ENCODE results near the gene ASB1.

ASB1 gene

DNA sequence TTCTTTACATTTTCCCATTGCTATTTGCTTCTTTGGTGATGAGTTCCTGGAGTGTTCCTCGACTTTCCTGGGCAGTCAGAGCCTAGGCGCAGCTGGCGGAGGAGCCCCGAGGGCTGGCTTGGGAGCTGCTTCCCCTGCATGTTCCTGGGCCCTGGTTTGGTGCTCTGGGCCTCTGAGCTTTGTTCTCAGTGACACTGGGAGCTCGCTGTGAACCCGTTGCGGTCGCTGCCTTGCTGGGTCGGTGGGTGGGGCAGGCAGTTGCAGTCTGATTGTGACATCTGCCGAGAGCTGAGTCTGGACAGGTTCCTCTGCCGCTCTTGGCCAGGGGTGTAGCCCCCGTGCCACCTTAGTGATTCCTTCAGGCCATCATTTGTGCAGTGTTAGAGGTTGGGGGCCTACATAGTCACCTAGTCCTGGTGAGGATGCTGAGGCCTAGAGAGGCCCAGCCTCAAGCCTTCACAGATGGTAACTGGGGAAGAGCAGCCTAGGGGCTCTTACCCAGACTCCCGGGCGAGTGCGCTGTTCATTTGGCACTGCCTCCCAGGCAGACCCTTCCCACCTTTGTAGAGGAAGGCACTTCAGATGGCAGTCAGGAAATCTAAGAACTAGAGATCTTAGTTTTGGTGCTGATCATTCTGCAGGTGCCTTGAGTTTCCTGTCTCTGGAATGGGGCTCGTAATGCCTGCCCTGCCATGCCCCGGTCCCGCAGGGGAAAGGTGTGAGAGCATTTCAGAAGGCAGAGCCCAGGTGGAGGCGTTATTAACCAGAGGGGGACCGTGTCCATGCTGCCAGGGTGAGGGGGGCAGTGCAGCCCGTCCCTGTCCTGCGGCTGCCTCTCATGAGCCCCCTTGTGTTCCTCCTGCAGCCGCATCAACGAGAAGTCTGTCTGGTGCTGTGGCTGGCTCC is 8.4 kb downstream of the ASB1 start:
- Histone ChIP-seq H3K4me3 (replicated peaks; ENCODE audit: insufficient read depth, low read length) (no peak overlapping the region), H3K27ac (replicated peaks) (peak overlapping the region; percentile 18; the same call in 1 of the 2 replicates), H3K27me3 (ENCODE audit: insufficient read depth, poor library complexity, severe bottlenecking) (no peaks in the 10 kb centered on the region)
- TF ChIP-seq, protein P1, sequence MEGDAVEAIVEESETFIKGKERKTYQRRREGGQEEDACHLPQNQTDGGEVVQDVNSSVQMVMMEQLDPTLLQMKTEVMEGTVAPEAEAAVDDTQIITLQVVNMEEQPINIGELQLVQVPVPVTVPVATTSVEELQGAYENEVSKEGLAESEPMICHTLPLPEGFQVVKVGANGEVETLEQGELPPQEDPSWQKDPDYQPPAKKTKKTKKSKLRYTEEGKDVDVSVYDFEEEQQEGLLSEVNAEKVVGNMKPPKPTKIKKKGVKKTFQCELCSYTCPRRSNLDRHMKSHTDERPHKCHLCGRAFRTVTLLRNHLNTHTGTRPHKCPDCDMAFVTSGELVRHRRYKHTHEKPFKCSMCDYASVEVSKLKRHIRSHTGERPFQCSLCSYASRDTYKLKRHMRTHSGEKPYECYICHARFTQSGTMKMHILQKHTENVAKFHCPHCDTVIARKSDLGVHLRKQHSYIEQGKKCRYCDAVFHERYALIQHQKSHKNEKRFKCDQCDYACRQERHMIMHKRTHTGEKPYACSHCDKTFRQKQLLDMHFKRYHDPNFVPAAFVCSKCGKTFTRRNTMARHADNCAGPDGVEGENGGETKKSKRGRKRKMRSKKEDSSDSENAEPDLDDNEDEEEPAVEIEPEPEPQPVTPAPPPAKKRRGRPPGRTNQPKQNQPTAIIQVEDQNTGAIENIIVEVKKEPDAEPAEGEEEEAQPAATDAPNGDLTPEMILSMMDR (IDR thresholded peaks at IDR 0.05; ENCODE audit: insufficient read depth, low read length) = no peak
- no peak for TF ChIP-seq GABPA (IDR thresholded peaks at IDR 0.05; ENCODE audit: low read depth)
- DNase-seq (ENCODE audit: low read depth in 1 of 2, low spot score in 1 of 2) = peak in 1 of 2 experiments; percentile 80

GRCh38 chr2:238435752-238436096 is 9.0 kb downstream of the ASB1 start:
- no peak overlapping the region for H3K4me3 ChIP-seq (replicated peaks; ENCODE audit: insufficient read depth, low read length)
- no peak overlapping the region for H3K27ac ChIP-seq (replicated peaks)
- no peaks in the 10 kb centered on the region for H3K27me3 ChIP-seq (ENCODE audit: insufficient read depth, poor library complexity, severe bottlenecking)
- TF ChIP-seq POLR2AphosphoS5 (IDR thresholded peaks at IDR 0.05; ENCODE audit: low read depth) (no peak), GABPA (IDR thresholded peaks at IDR 0.05; ENCODE audit: low read depth) (no peak), SPI1 (IDR thresholded peaks at IDR 0.05; ENCODE audit: borderline replicate concordance, low read depth) (no peak)
- TF ChIP-seq, protein P1 (IDR thresholded peaks at IDR 0.05; ENCODE audit: insufficient read depth, low read length) = no peak
- TF ChIP-seq, protein P2, sequence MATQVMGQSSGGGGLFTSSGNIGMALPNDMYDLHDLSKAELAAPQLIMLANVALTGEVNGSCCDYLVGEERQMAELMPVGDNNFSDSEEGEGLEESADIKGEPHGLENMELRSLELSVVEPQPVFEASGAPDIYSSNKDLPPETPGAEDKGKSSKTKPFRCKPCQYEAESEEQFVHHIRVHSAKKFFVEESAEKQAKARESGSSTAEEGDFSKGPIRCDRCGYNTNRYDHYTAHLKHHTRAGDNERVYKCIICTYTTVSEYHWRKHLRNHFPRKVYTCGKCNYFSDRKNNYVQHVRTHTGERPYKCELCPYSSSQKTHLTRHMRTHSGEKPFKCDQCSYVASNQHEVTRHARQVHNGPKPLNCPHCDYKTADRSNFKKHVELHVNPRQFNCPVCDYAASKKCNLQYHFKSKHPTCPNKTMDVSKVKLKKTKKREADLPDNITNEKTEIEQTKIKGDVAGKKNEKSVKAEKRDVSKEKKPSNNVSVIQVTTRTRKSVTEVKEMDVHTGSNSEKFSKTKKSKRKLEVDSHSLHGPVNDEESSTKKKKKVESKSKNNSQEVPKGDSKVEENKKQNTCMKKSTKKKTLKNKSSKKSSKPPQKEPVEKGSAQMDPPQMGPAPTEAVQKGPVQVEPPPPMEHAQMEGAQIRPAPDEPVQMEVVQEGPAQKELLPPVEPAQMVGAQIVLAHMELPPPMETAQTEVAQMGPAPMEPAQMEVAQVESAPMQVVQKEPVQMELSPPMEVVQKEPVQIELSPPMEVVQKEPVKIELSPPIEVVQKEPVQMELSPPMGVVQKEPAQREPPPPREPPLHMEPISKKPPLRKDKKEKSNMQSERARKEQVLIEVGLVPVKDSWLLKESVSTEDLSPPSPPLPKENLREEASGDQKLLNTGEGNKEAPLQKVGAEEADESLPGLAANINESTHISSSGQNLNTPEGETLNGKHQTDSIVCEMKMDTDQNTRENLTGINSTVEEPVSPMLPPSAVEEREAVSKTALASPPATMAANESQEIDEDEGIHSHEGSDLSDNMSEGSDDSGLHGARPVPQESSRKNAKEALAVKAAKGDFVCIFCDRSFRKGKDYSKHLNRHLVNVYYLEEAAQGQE (IDR thresholded peaks at IDR 0.05; ENCODE audit: insufficient replicate concordance, low read depth) = no peak
- no peak for DNase-seq (ENCODE audit: low read depth in 1 of 2, low spot score in 1 of 2)

GRCh38 chr2:238438856-238439849 is 12.4 kb downstream of the ASB1 start:
- H3K27ac ChIP-seq (replicated peaks) = no peak overlapping the region
- TF ChIP-seq SPI1 (IDR thresholded peaks at IDR 0.05; ENCODE audit: borderline replicate concordance, low read depth) (no peak), GABPA (IDR thresholded peaks at IDR 0.05; ENCODE audit: low read depth) (no peak), POLR2AphosphoS5 (IDR thresholded peaks at IDR 0.05; ENCODE audit: low read depth) (no peak)
- TF ChIP-seq, protein P1 (IDR thresholded peaks at IDR 0.05; ENCODE audit: insufficient read depth, low read length) = no peak
- TF ChIP-seq, protein P2 (IDR thresholded peaks at IDR 0.05; ENCODE audit: insufficient replicate concordance, low read depth) = no peak
- no peak for DNase-seq (ENCODE audit: low read depth in 1 of 2, low spot score in 1 of 2)
- no peaks in the 10 kb centered on the region for H3K27me3 ChIP-seq (ENCODE audit: insufficient read depth, poor library complexity, severe bottlenecking)
- H3K4me3 ChIP-seq (replicated peaks; ENCODE audit: insufficient read depth, low read length) = no peak overlapping the region

Measured in HL-60 (cell line).